SK-N-SH (cell line): ENCODE measurements around the gene POU4F2.

ENCODE experiments used
- EP300 ChIP-seq, 2 experiments: IDR thresholded peaks; 2 replicates each; pipeline versions ENCODE4 v1.4.0 to v1.6.1; 2012; ENCODE audit warnings: borderline replicate concordance in 1 of 2, low read depth in 1 of 2, low read length in 1 of 2
- FOXJ3 ChIP-seq: sonication (generic); formaldehyde crosslinking; IDR thresholded peaks from 2 replicates; pipeline ENCODE4 v1.5.1; 2020; ENCODE audit warnings: mild to moderate bottlenecking, missing genetic modification reagents
- GATA2 ChIP-seq: sonication (generic); formaldehyde crosslinking; IDR thresholded peaks from 2 replicates; pipeline ENCODE4 v1.5.0; 2020; ENCODE audit warnings: mild to moderate bottlenecking, missing genetic modification reagents
- MXI1 ChIP-seq: IDR thresholded peaks from 2 replicates; pipeline ENCODE4 v1.6.1; 2012; ENCODE audit warnings: mild to moderate bottlenecking, low read depth, low read length, improper control_type of control experiment
- NRF1 ChIP-seq: IDR thresholded peaks from 2 replicates; pipeline ENCODE4 v1.6.1; 2012; ENCODE audit warnings: low read depth, mild to moderate bottlenecking, low read length
- POLR2AphosphoS5 ChIP-seq: IDR thresholded peaks from 2 replicates; pipeline ENCODE4 v1.6.1; 2012; ENCODE audit warnings: low read depth, low read length
- RAD21 ChIP-seq: IDR thresholded peaks from 2 replicates; pipeline ENCODE4 v1.6.1; 2012; ENCODE audit warnings: mild to moderate bottlenecking, low read length
- RFX5 ChIP-seq: IDR thresholded peaks from 2 replicates; pipeline ENCODE4 v1.6.1; 2012; ENCODE audit warnings: mild to moderate bottlenecking, improper control_type of control experiment, low read length
- SIN3A ChIP-seq: IDR thresholded peaks from 2 replicates; pipeline ENCODE4 v1.6.1; 2012; ENCODE audit warnings: low read depth, mild to moderate bottlenecking, low read length, moderate library complexity, borderline replicate concordance
- TCF12 ChIP-seq: IDR thresholded peaks from 2 replicates; pipeline ENCODE4 v1.4.0; 2012
- TF ChIP-seq, protein P1 (sequence below): IDR thresholded peaks from 2 replicates; pipeline ENCODE4 v1.4.0; 2012; ENCODE audit warnings: low read depth
- TF ChIP-seq, protein P2 (sequence below): fragments of 150-350 bp; IDR thresholded peaks from 2 replicates; pipeline ENCODE4 v1.6.1; 2017; ENCODE audit warnings: antibody characterized with exemption, low read length, low read depth, borderline replicate concordance
- TF ChIP-seq, protein P3 (sequence below): fragments of 200-600 bp; sonication (generic); IDR thresholded peaks from 2 replicates; pipeline ENCODE4 v1.6.1; 2017; ENCODE audit warnings: antibody characterized with exemption, mild to moderate bottlenecking, moderate library complexity
- TF ChIP-seq, protein P4 (sequence below): IDR thresholded peaks from 2 replicates; pipeline ENCODE4 v1.4.0; 2012; ENCODE audit warnings: low read depth, borderline replicate concordance

GRCh38 chr4:146633471-146633800 lies 5.3 kb upstream of the POU4F2 start:
- TF ChIP-seq, protein P1, sequence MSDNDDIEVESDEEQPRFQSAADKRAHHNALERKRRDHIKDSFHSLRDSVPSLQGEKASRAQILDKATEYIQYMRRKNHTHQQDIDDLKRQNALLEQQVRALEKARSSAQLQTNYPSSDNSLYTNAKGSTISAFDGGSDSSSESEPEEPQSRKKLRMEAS: no peak
- TF ChIP-seq RAD21 (no peak), NRF1 (no peak), POLR2AphosphoS5 (no peak), TCF12 (no peak), RFX5 (no peak), EP300 (IDR thresholded peaks at IDR 0.05; ENCODE audit: borderline replicate concordance in 1 of 2, low read depth in 1 of 2, low read length in 1 of 2) (no peak), SIN3A (no peak), FOXJ3 (CRISPR knock-in tag) (no peak), GATA2 (CRISPR knock-in tag) (no peak), MXI1 (no peak)
- TF ChIP-seq, protein P2, sequence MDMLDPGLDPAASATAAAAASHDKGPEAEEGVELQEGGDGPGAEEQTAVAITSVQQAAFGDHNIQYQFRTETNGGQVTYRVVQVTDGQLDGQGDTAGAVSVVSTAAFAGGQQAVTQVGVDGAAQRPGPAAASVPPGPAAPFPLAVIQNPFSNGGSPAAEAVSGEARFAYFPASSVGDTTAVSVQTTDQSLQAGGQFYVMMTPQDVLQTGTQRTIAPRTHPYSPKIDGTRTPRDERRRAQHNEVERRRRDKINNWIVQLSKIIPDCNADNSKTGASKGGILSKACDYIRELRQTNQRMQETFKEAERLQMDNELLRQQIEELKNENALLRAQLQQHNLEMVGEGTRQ: no peak
- TF ChIP-seq, protein P3, sequence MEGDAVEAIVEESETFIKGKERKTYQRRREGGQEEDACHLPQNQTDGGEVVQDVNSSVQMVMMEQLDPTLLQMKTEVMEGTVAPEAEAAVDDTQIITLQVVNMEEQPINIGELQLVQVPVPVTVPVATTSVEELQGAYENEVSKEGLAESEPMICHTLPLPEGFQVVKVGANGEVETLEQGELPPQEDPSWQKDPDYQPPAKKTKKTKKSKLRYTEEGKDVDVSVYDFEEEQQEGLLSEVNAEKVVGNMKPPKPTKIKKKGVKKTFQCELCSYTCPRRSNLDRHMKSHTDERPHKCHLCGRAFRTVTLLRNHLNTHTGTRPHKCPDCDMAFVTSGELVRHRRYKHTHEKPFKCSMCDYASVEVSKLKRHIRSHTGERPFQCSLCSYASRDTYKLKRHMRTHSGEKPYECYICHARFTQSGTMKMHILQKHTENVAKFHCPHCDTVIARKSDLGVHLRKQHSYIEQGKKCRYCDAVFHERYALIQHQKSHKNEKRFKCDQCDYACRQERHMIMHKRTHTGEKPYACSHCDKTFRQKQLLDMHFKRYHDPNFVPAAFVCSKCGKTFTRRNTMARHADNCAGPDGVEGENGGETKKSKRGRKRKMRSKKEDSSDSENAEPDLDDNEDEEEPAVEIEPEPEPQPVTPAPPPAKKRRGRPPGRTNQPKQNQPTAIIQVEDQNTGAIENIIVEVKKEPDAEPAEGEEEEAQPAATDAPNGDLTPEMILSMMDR: no peak
- TF ChIP-seq, protein P4, sequence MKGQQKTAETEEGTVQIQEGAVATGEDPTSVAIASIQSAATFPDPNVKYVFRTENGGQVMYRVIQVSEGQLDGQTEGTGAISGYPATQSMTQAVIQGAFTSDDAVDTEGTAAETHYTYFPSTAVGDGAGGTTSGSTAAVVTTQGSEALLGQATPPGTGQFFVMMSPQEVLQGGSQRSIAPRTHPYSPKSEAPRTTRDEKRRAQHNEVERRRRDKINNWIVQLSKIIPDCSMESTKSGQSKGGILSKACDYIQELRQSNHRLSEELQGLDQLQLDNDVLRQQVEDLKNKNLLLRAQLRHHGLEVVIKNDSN: no peak
